Activated T-cell treated with anti-CD3 and anti-CD28 coated beads, Interleukin-2, amount 50 U/mL, for 48 hours (primary cell): Measurements from ENCODE around the gene LRRC10.

Experiments used
- DNase-seq, 2 experiments: peaks; one replicate each; pipeline ENCODE4 v3.0.0-alpha.2; 2020

LRRC10 gene

GRCh38 chr12:69563166-69563762 lies 47.4 kb downstream of the LRRC10 start:
- DNase-seq = no peak
